Tibial artery (tissue), 4 donors: ENCODE data around the gene PADI4.

Experiments
- DNase-seq, 2 donors: peaks; one replicate each; pipeline ENCODE4 v3.0.0-alpha.2; 2019
- H3K27ac ChIP-seq, 2 donors: fragments of 200-600 bp; sonication (generic) in 1 of 2; 1 replicate in 1 of 2; 2 replicates in 1 of 2; pipeline ENCODE4 v1.5.1; 2018 to 2019; ENCODE audit warnings: mild to moderate bottlenecking in 1 of 2
- H3K27me3 ChIP-seq, 2 donors: fragments of 200-600 bp; sonication (generic) in 1 of 2; one replicate each; pipeline versions ENCODE4 v1.5.1 to v1.6.0; 2016 to 2019
- H3K36me3 ChIP-seq, 3 donors: fragments of 200-600 bp; sonication (generic) in 2 of 3; one replicate each; pipeline ENCODE4 v1.5.1; 2016 to 2019; ENCODE audit warnings: mild to moderate bottlenecking in 2 of 3
- H3K4me1 ChIP-seq, 4 donors: fragments of 200-600 bp; sonication (generic) in 2 of 4; 1 replicate in 3 of 4; 2 replicates in 1 of 4; pipeline ENCODE4 v1.5.1; 2016 to 2019
- H3K4me3 ChIP-seq, 2 donors: fragments of 200-600 bp; sonication (generic) in 1 of 2; 1 replicate in 1 of 2; 2 replicates in 1 of 2; pipeline ENCODE4 v1.5.1; 2018 to 2019; ENCODE audit warnings: mild to moderate bottlenecking in 2 of 2
- H3K9me3 ChIP-seq, 3 donors: fragments of 200-600 bp; sonication (generic) in 1 of 3; one replicate each; pipeline ENCODE4 v1.5.1; 2016 to 2019
- CTCF ChIP-seq, 2 experiments: fragments of 200-600 bp in 1 of 2; fragments of 450-650 bp in 1 of 2; IDR thresholded peaks; one replicate each; pipeline ENCODE4 v1.5.1; 2017 to 2019; ENCODE audit warnings: antibody characterized with exemption in 2 of 2, mild to moderate bottlenecking in 1 of 2, moderate library complexity in 1 of 2
- intact Hi-C: fragments of 100-400 bp; cut with DNase I; formaldehyde crosslinking; loops from one replicate; pipeline ENCODE4 v1.15.0; 2023; ENCODE audit warnings: low total_unique reads

Gene PADI4

GRCh38 chr1:17346046-17346789 lies 38.2 kb downstream of the PADI4 start:
- no peaks in the 10 kb centered on the region for H3K4me1 ChIP-seq
- DNase-seq: no peak
- peaks cover 0 to 8% (median 0%) of the 10 kb centered on the region in 3 donors for H3K9me3 ChIP-seq
- no peaks in the 10 kb centered on the region for H3K36me3 ChIP-seq
- intact Hi-C loops: no loop called here
- TF ChIP-seq CTCF (IDR thresholded peaks at IDR 0.05): no peak
- H3K27me3 ChIP-seq: peaks cover 0 to 63% of the 10 kb centered on the region in 2 donors
- H3K4me3 ChIP-seq: no peak overlapping the region
- H3K27ac ChIP-seq: no peak overlapping the region

- no peak overlapping the region for H3K27ac ChIP-seq
- intact Hi-C loops: no loop called here
- peaks cover 0 to 57% of the 10 kb centered on the region in 2 donors for H3K27me3 ChIP-seq
- TF ChIP-seq CTCF (IDR thresholded peaks at IDR 0.05): no peak
- H3K36me3 ChIP-seq: no peaks in the 10 kb centered on the region
- no peak for DNase-seq
- no peak overlapping the region for H3K4me3 ChIP-seq
- H3K9me3 ChIP-seq: peaks cover 0 to 8% (median 0%) of the 10 kb centered on the region in 3 donors
- no peaks in the 10 kb centered on the region for H3K4me1 ChIP-seq
Observed at GRCh38 chr1:17347769-17348592, 40.0 kb downstream of the PADI4 start.

GRCh38 chr1:17348593-17349234 lies 40.7 kb downstream of the PADI4 start:
- H3K4me3 ChIP-seq: no peak overlapping the region
- peaks cover 0 to 8% (median 0%) of the 10 kb centered on the region in 3 donors for H3K9me3 ChIP-seq
- H3K27ac ChIP-seq: no peak overlapping the region
- DNase-seq: peak in 1 of 2 donors; percentile 33
- no peak for TF ChIP-seq CTCF (IDR thresholded peaks at IDR 0.05)
- no peaks in the 10 kb centered on the region for H3K4me1 ChIP-seq
- intact Hi-C loops: no loop called here
- peaks cover 0 to 59% of the 10 kb centered on the region in 2 donors for H3K27me3 ChIP-seq
- H3K36me3 ChIP-seq: no peaks in the 10 kb centered on the region

- TF ChIP-seq CTCF (IDR thresholded peaks at IDR 0.05): no peak
- peaks cover 0 to 67% of the 10 kb centered on the region in 2 donors for H3K27me3 ChIP-seq
- no peaks in the 10 kb centered on the region for H3K36me3 ChIP-seq
- H3K27ac ChIP-seq: no peak overlapping the region
- intact Hi-C loops: no loop called here
- DNase-seq: no peak
- H3K9me3 ChIP-seq: no peaks in the 10 kb centered on the region
- H3K4me1 ChIP-seq: no peaks in the 10 kb centered on the region
- H3K4me3 ChIP-seq: no peak overlapping the region
Observed at GRCh38 chr1:17350083-17350482, 42.1 kb downstream of the PADI4 start.

- Histone ChIP-seq H3K27me3 (peaks cover 0 to 67% of the 10 kb centered on the region in 2 donors), H3K27ac (no peak overlapping the region), H3K4me3 (no peak overlapping the region), H3K9me3 (no peaks in the 10 kb centered on the region), H3K36me3 (no peaks in the 10 kb centered on the region), H3K4me1 (no peaks in the 10 kb centered on the region)
- DNase-seq: no peak
- TF ChIP-seq CTCF (IDR thresholded peaks at IDR 0.05): no peak
- intact Hi-C loops: no loop called here
Observed at GRCh38 chr1:17350928-17351446, 43.0 kb downstream of the PADI4 start.
